GM18526 (cell line): ENCODE data around the gene PCF11.

ENCODE experiments used
- POLR2A ChIP-seq: IDR thresholded peaks from 3 replicates; pipeline ENCODE4 v1.6.1; 2011; ENCODE audit not compliant: insufficient read length; ENCODE audit errors: extremely low read depth

PCF11 gene

GRCh38 chr11:83147895-83148294 lies 9.0 kb upstream of the PCF11 start:
- no peak for TF ChIP-seq POLR2A

- TF ChIP-seq POLR2A: no peak
Observed at GRCh38 chr11:83150450-83150849, 6.5 kb upstream of the PCF11 start.

GRCh38 chr11:83151274-83151977 lies 5.5 kb upstream of the PCF11 start:
- TF ChIP-seq POLR2A: no peak

GRCh38 chr11:83152264-83152663 lies 4.7 kb upstream of the PCF11 start:
- no peak for TF ChIP-seq POLR2A

- no peak for TF ChIP-seq POLR2A
Observed at GRCh38 chr11:83153764-83154163, 3.2 kb upstream of the PCF11 start.

GRCh38 chr11:83156144-83156995 lies 561 bp upstream of the PCF11 start:
- TF ChIP-seq POLR2A: no peak

GRCh38 chr11:83157594-83158356 lies 844 bp downstream of the PCF11 start:
- no peak for TF ChIP-seq POLR2A

GRCh38 chr11:83158357-83158786 lies 1.4 kb downstream of the PCF11 start:
- no peak for TF ChIP-seq POLR2A

GRCh38 chr11:83158965-83159901 lies 2.3 kb downstream of the PCF11 start:
- TF ChIP-seq POLR2A: no peak

GRCh38 chr11:83159902-83160865 lies 3.3 kb downstream of the PCF11 start:
- TF ChIP-seq POLR2A: no peak

GRCh38 chr11:83161610-83162199 lies 4.8 kb downstream of the PCF11 start:
- TF ChIP-seq POLR2A: no peak

- no peak for TF ChIP-seq POLR2A
Observed at GRCh38 chr11:83162377-83162776, 5.4 kb downstream of the PCF11 start.
